HEK293 (cell line): Measurements from ENCODE around the gene NRG2.

Source experiments
- CTCF ChIP-seq: fragments of 450-650 bp; formaldehyde crosslinking; IDR thresholded peaks from 2 replicates; pipeline ENCODE4 v1.5.1; 2016; ENCODE audit warnings: missing biosample characterization, missing genetic modification characterization
- REST ChIP-seq: fragments of 450-650 bp; formaldehyde crosslinking; IDR thresholded peaks from 2 replicates; pipeline ENCODE4 v1.5.1; 2016; ENCODE audit warnings: missing biosample characterization, missing genetic modification characterization
- SCRT2 ChIP-seq: fragments of 450-650 bp; formaldehyde crosslinking; IDR thresholded peaks from 2 replicates; pipeline ENCODE4 v1.5.1; 2016; ENCODE audit warnings: missing biosample characterization, missing genetic modification characterization
- SP2 ChIP-seq: fragments of 450-650 bp; formaldehyde crosslinking; IDR thresholded peaks from 2 replicates; pipeline ENCODE4 v1.5.1; 2016; ENCODE audit warnings: missing biosample characterization, missing genetic modification characterization
- ZNF121 ChIP-seq: fragments of 450-650 bp; formaldehyde crosslinking; IDR thresholded peaks from 2 replicates; pipeline ENCODE4 v1.5.1; 2016; ENCODE audit warnings: missing biosample characterization, missing genetic modification characterization
- ZNF169 ChIP-seq: fragments of 450-650 bp; formaldehyde crosslinking; IDR thresholded peaks from 2 replicates; pipeline ENCODE4 v1.5.1; 2016; ENCODE audit warnings: missing biosample characterization, missing genetic modification characterization
- ZNF354C ChIP-seq: fragments of 450-650 bp; formaldehyde crosslinking; IDR thresholded peaks from 2 replicates; pipeline ENCODE4 v1.5.1; 2016; ENCODE audit warnings: missing biosample characterization, missing genetic modification characterization, low read depth, borderline replicate concordance
- ZNF362 ChIP-seq: fragments of 450-650 bp; formaldehyde crosslinking; IDR thresholded peaks from 2 replicates; pipeline ENCODE4 v1.5.1; 2016; ENCODE audit warnings: missing biosample characterization, missing genetic modification characterization
- ZNF585B ChIP-seq: fragments of 450-650 bp; formaldehyde crosslinking; IDR thresholded peaks from 2 replicates; pipeline ENCODE4 v1.5.1; 2016; ENCODE audit warnings: missing biosample characterization, missing genetic modification characterization
- ZNF645 ChIP-seq: fragments of 450-650 bp; formaldehyde crosslinking; IDR thresholded peaks from 2 replicates; pipeline ENCODE4; 2016; ENCODE audit warnings: missing biosample characterization, missing genetic modification characterization

GRCh38 chr5:139893873-139894272, 149.2 kb downstream of the NRG2 start:
- TF ChIP-seq ZNF354C (tag by site-specific recombination) (no peak), ZNF121 (tag by site-specific recombination) (no peak), ZNF362 (tag by site-specific recombination) (no peak), ZNF585B (tag by site-specific recombination) (no peak), CTCF (no peak), SCRT2 (tag by site-specific recombination) (no peak), ZNF645 (tag by site-specific recombination) (no peak), SP2 (tag by site-specific recombination) (no peak), REST (tag by site-specific recombination) (no peak), ZNF169 (tag by site-specific recombination) (no peak)
